ENCODE results near the gene ZNF808.
"Not testable (repeated sequence)": the region's sequence is repeated elsewhere in the genome, so short reads cannot be mapped to it uniquely, and the experiment has no call there.

The ZNF808 gene

DNA sequence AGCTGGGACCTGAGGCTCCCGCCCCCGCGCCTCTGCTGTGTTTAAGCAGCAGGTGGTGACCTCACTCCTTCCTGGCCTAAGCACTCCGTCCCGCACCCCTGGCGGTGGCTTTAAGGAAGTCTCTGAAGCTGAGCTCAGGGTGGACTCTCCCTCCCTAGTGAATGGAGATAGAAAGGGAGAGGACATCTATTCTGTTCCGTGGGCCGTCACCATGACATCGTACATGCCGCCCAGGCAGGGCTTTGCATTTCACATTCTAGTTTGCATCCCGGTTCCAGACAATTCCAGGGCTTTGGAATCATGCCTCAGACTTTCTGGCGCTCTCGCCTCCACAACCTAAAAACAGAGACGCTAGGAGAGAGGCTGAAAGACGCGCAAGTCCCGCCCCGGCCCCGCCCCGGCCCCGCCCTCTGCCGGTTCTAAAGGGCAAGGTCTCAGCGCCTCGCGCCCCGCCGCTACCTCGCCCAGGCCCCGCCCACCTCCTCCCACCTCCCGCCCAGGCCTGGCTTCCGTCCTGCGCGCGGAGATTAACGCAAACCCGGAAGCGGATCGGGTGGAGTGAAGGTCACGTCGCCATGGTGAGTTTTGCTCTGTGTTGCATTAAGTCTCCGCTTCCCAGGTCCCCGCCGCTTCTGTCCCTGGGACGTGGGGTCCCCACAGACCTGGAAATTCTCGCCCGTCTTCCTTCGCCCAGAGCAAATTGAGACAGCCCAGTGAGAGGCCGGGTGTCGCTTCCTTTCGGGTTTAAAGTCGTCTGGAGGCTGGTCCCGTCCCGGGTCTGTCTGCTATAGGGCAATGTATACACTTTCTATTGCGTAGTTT is at the start of gene ZNF808:
TSS of gene ZNF808 (plus strand) at position 535 of the 822 bp plus-strand sequence. CDS start 15,617 bp downstream, outside the sequence.
- DNase-seq (ENCODE audit: low read depth in 2 of 2) = peak; percentile 94 to 97

DNA sequence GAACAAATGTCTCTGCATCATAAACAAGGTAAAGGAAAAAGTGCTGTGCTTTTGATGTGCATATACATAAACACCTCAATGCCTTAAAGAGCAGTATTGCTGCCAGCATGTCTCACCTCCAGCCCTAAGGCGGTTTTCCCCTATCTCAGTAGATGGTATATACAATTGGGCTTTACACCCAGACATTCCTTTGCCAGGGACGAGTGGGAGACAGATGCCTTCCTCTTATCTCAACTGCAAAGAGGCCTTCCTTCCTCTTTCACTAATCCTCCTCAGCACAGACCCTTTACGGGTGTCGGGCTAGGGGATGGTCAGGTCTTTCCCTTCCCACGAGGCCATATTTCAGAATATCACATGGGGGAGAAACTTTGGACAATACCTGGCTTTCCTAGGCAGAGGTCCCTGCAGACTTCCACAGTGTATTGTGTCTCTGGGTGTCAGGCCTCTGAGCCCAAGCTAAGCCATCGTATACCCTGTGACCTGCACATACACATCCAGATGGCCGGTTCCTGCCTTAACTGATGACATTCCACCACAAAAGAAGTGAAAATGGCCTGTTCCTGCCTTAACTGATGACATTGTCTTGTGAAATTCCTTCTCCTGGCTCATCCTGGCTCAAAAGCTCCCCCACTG is 43.2 kb upstream of the ZNF808 start:
- DNase-seq (ENCODE audit: low read depth in 2 of 2) = not testable (repeated sequence)

GRCh38 chr19:52485064-52485463 is 42.4 kb upstream of the ZNF808 start:
- not testable (repeated sequence) for DNase-seq (ENCODE audit: low read depth in 2 of 2)

DNA sequence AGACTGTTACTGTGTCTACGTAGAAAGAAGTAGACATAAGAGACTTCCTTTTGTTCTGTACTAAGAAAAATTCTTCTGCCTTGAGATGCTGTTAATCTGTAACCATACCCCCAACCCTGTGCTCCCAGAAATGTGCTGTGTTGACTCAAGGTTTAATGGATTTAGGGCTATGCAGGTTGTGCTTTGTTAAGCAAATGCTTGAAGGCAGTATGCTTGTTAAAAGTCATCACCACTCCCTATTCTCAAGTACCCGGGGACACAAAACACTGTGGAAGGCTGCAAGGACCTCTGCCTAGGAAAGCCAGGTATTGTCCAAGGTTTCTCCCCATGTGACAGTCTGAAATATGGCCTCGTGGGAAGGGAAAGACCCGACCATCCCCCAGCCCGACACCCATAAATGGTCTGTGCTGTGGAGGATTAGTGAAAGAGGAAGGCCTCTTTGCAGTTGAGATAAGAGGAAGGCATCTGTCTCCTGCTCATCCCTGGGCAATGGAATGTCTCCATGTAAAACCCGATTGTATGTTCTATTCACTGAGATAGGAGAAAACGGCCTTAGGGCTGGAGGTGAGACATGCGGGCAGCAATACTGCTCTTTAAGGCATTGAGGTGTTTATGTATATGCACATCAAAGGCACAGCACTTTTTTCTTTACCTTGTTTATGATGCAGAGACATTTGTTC is 41.8 kb upstream of the ZNF808 start:
- not testable (repeated sequence) for DNase-seq (ENCODE audit: low read depth in 2 of 2)

DNA sequence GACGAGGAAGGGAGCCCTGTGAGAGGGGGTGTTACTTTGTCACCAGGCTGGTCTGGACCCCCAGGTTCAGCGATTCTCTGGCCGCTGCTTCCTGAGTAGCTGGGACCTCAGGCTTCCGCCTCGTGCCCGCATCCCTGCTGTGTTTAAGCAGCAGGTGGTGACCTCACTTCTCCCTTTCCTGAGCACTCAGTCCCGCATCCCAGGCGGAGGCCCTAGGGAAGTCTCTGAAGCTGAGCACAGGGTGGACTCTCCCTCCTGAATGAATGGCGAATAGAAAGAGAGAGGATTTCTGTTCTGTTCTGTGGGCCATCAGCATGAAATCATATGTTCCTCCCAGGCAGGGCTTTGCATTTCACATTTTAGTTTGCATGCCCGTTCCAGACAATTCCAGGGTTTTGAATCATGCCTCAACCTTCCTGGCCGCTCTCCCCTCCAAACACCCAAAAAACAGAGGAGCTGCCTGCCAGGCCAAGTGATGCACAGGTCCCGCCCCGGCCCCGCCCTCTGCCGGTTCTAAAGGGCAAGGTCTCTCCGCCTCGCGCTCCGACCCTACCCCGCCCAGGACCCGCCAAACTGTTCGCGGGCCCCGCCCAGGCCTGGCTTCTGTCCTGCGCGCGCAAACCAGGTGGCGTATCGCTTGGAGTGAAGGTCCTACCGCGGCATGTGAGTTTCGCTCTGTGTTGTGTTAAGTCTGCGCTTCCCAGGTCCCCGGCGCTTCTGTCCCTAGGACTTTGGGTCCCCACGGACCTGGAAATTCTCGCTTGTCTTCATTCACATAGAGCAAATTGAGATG is 35.1 kb upstream of the ZNF808 start:
- no peak for DNase-seq (ENCODE audit: low read depth in 2 of 2)

- DNase-seq (ENCODE audit: low read depth in 2 of 2) = no peak
Observed at GRCh38 chr19:52492994-52493470, 34.4 kb upstream of the ZNF808 start.

- no peak for DNase-seq (ENCODE audit: low read depth in 2 of 2)
Observed at GRCh38 chr19:52494518-52494917, 33.0 kb upstream of the ZNF808 start.

GRCh38 chr19:52498571-52498970 is 28.9 kb upstream of the ZNF808 start:
- DNase-seq (ENCODE audit: low read depth in 2 of 2) = no peak

GRCh38 chr19:52500474-52500873 is 27.0 kb upstream of the ZNF808 start:
- DNase-seq (ENCODE audit: low read depth in 2 of 2) = not testable (repeated sequence)

- DNase-seq (ENCODE audit: low read depth in 2 of 2) = not testable (repeated sequence)
Observed at GRCh38 chr19:52500991-52501390, 26.5 kb upstream of the ZNF808 start.

DNA sequence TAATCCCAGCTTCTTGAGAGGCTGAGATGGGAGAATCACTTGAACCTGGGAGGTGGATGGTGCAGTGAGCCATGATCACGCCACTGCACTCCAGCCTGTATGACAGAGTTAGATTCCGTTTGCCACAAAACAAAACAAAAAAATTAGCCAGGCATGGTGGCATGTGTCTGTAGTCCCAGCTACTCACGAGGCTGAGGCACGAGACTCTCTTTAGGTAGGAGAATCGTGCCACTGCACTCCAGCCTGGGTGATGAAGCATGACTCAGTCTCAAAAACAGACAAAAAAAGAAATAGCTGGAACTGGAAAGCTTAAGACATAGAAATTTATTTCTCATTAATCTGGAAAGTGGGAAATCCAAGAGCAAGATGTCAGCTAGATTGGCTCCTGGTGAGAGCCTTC is 20.2 kb upstream of the ZNF808 start:
- no peak for DNase-seq (ENCODE audit: low read depth in 2 of 2)

- no peak for DNase-seq (ENCODE audit: low read depth in 2 of 2)
Observed at GRCh38 chr19:52516191-52516590, 11.3 kb upstream of the ZNF808 start.

DNA sequence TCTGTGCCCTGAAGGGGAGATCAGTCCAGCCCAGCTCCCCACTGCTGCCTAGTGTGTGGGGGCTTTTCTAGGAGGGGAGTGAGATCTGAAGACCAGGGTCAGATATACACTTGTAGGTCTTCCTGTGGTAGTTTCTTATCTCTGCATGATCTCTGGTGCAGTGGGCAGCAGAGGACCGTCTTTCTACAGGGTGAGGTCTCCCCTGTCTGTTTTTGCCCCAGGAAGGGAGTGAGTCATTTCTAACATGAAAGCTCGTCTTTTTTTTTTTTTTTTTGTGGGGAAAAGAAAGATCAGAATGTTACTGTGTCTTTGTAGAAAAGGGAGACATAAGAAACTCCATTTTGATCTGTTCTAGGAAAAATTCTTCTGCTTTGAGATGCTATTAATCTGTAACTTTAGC is 8.8 kb upstream of the ZNF808 start:
- DNase-seq (ENCODE audit: low read depth in 2 of 2) = no peak

GRCh38 chr19:52519175-52519574 is 8.3 kb upstream of the ZNF808 start:
- not testable (repeated sequence) for DNase-seq (ENCODE audit: low read depth in 2 of 2)

DNA sequence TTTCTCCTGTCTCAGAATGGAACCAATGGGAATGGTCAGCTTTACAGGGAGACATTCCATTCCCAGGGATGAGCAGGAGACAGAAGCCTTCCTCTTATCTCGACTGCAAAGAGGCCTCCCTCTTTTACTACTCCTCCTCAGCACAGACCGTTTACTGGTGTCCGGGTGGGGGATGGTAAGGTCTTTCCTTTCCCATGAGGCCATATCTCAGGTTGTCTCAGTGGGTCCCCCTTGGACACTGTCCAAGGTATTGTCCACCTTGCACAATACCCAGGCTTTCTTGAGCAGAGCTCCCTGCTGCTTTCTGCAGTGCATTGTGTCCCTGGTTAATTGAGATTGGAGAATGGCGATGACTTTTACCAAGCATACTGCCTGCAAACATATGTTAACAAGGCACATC is 7.5 kb upstream of the ZNF808 start:
- DNase-seq (ENCODE audit: low read depth in 2 of 2) = no peak

GRCh38 chr19:52522551-52522950 is 4.9 kb upstream of the ZNF808 start:
- no peak for DNase-seq (ENCODE audit: low read depth in 2 of 2)

DNA sequence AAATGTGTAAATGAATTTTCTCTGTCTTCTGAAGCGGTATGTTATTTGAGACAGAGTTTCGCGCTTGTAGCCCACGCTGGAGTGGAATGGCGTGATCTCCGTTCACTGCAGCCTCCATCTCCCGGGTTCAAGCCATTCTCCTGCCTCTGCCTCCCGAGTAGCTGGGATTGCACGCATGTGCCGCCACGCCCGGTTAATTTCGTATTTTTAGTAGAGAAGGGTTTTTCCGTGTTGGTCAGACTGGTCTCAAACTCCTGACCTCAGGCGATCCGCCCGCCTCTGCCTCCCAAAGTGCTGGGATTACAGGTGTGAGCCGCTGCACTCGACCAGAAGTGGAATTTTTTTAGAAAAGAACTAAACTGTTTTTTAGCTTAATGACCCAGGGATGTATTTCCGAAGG is 3.4 kb upstream of the ZNF808 start:
- no peak for DNase-seq (ENCODE audit: low read depth in 2 of 2)

DNA sequence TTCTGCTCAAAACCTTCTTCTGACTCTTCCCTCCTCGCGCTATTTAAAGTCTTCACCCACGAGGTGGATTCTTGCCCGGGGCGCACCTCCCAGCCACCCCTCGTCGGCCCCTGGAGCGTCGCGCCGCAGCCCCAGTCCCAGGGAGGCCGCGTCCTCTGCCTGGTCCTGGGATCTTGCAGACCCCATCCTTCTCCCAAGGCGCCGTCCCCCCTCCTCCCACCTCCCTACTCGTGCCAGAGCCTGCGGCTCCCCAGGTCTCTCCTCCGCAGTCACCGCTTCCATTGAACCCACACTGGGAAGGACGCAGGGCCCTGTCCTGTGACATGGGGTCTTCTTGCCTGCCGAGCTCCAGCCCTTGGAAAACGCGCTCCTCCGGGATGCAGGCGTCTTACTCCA is 486 bp downstream of the ZNF808 start:
- DNase-seq (ENCODE audit: low read depth in 2 of 2) = no peak

DNA sequence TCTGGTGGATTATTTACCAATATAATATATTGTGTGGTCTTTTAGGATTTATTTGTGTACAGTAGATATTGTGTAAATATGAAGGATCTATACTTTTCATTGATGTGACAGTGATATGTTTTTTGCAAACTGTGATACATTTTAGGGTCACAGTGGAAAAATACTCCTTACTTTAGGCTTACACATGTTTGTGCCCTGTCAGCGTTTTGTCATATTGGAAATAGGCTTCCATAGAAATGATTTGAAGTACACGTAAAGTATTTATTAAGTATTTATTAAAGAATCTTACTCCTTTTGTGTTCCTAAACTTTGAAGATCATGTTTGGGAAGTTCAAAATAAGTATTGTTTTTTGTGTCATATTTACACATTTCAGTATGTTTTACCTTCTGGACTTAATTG is 5.0 kb downstream of the ZNF808 start:
- no peak for DNase-seq (ENCODE audit: low read depth in 2 of 2)

- no peak for DNase-seq (ENCODE audit: low read depth in 2 of 2)
Observed at GRCh38 chr19:52533901-52534300, 6.4 kb downstream of the ZNF808 start.

GRCh38 chr19:52535385-52535770 is 7.9 kb downstream of the ZNF808 start:
- not testable (repeated sequence) for DNase-seq (ENCODE audit: low read depth in 2 of 2)
